CD4-positive, alpha-beta T cell treated with Interleukin-15 for 4 hours (primary cell): Measurements from ENCODE around the gene PRRG3.
"Not testable (repeated sequence)": the region's sequence is repeated elsewhere in the genome, so short reads cannot be mapped to it uniquely, and the experiment has no call there.

ENCODE experiments used
- DNase-seq: peaks from one replicate; pipeline ENCODE4 v3.0.0-alpha.2; 2020; ENCODE audit warnings: low spot score

PRRG3 gene

GRCh38 chrX:151694661-151695582, at the start of gene PRRG3:
PRRG3 (plus strand) TSS chrX:151695458; CDS start chrX:151698815, 3,357 bp downstream.
- DNase-seq = no peak

- no peak for DNase-seq
Observed at GRCh38 chrX:151675121-151675746, 20.0 kb upstream of the PRRG3 start.

GRCh38 chrX:151676196-151676595, 19.1 kb upstream of the PRRG3 start:
- no peak for DNase-seq

- no peak for DNase-seq
Observed at GRCh38 chrX:151679798-151680402, 15.4 kb upstream of the PRRG3 start.

GRCh38 chrX:151680805-151681204, 14.5 kb upstream of the PRRG3 start:
- peak; percentile 33 for DNase-seq

GRCh38 chrX:151687635-151688034, 7.6 kb upstream of the PRRG3 start:
- no peak for DNase-seq

- no peak for DNase-seq
Observed at GRCh38 chrX:151688695-151689094, 6.6 kb upstream of the PRRG3 start.

- DNase-seq = no peak
Observed at GRCh38 chrX:151692825-151693224, 2.4 kb upstream of the PRRG3 start.

- DNase-seq = no peak
Observed at GRCh38 chrX:151694121-151694520, 1.1 kb upstream of the PRRG3 start.

- DNase-seq = no peak
Observed at GRCh38 chrX:151695583-151696340, 504 bp downstream of the PRRG3 start.

- DNase-seq = not testable (repeated sequence)
Observed at GRCh38 chrX:151697082-151697481, 1.8 kb downstream of the PRRG3 start.

- no peak for DNase-seq
Observed at GRCh38 chrX:151697522-151697921, 2.3 kb downstream of the PRRG3 start.

- no peak for DNase-seq
Observed at GRCh38 chrX:151698485-151698884, 3.2 kb downstream of the PRRG3 start.

GRCh38 chrX:151699746-151700145, 4.5 kb downstream of the PRRG3 start:
- DNase-seq = no peak

- DNase-seq = no peak
Observed at GRCh38 chrX:151700581-151700980, 5.3 kb downstream of the PRRG3 start.

- DNase-seq = no peak
Observed at GRCh38 chrX:151701071-151701470, 5.8 kb downstream of the PRRG3 start.

GRCh38 chrX:151701531-151701930, 6.3 kb downstream of the PRRG3 start:
- no peak for DNase-seq

- DNase-seq = no peak
Observed at GRCh38 chrX:151702026-151702714, 6.9 kb downstream of the PRRG3 start.

GRCh38 chrX:151702741-151703340, 7.6 kb downstream of the PRRG3 start:
- no peak for DNase-seq

- no peak for DNase-seq
Observed at GRCh38 chrX:151703487-151703886, 8.2 kb downstream of the PRRG3 start.

- no peak for DNase-seq
Observed at GRCh38 chrX:151704041-151704663, 8.9 kb downstream of the PRRG3 start.
